ENCODE measurements around the gene SENP6.
A peak's percentile ranks its signal among the peaks of the same experiment; 100 is the strongest.

SENP6 gene

DNA sequence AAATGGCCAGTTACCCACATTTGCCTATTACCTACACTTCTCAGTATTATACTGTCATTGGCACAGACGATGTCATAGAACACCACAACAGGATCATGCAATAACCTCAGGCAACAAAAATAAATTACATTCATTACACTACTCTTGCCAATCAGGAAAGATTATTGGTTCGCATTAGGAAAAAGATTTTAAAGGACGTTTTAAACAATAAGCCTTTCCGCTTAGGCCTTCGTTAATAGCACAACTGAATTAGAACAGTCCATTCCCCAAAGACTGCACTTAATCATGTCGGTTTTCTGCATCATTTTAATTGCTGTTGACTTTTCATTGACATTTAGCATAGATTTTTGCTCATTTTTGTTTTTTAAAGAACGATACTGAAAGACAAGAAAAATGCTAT, 912 bp upstream of the SENP6 start (continued):
- TF ChIP-seq, protein P1, sequence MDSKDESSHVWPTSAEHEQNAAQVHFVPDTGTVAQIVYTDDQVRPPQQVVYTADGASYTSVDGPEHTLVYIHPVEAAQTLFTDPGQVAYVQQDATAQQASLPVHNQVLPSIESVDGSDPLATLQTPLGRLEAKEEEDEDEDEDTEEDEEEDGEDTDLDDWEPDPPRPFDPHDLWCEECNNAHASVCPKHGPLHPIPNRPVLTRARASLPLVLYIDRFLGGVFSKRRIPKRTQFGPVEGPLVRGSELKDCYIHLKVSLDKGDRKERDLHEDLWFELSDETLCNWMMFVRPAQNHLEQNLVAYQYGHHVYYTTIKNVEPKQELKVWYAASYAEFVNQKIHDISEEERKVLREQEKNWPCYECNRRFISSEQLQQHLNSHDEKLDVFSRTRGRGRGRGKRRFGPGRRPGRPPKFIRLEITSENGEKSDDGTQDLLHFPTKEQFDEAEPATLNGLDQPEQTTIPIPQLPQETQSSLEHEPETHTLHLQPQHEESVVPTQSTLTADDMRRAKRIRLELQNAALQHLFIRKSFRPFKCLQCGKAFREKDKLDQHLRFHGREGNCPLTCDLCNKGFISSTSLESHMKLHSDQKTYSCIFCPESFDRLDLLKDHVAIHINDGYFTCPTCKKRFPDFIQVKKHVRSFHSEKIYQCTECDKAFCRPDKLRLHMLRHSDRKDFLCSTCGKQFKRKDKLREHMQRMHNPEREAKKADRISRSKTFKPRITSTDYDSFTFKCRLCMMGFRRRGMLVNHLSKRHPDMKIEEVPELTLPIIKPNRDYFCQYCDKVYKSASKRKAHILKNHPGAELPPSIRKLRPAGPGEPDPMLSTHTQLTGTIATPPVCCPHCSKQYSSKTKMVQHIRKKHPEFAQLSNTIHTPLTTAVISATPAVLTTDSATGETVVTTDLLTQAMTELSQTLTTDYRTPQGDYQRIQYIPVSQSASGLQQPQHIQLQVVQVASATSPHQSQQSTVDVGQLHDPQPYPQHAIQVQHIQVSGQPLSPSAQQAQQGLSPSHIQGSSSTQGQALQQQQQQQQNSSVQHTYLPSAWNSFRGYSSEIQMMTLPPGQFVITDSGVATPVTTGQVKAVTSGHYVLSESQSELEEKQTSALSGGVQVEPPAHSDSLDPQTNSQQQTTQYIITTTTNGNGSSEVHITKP (tag by site-specific recombination; IDR thresholded peaks at IDR 0.05) = peak; percentile 68
- TF ChIP-seq ZNF211 (tag by site-specific recombination; IDR thresholded peaks at IDR 0.05; ENCODE audit: low read depth) = no peak
- TF ChIP-seq ZNF473 (tag by site-specific recombination; IDR thresholded peaks at IDR 0.05) = no peak
- TF ChIP-seq ZNF585B (tag by site-specific recombination; IDR thresholded peaks at IDR 0.05) = no peak
- TF ChIP-seq INSM2 (tag by site-specific recombination; IDR thresholded peaks at IDR 0.05) = no peak
- TF ChIP-seq ZFP37 (tag by site-specific recombination; IDR thresholded peaks at IDR 0.05) = no peak
- TF ChIP-seq ZNF513 (tag by site-specific recombination; IDR thresholded peaks at IDR 0.05) = no peak
- no peak for TF ChIP-seq ZBTB11 (tag by site-specific recombination; conservative IDR thresholded peaks at IDR 0.05; ENCODE audit: low read depth)
- TF ChIP-seq ZNF677 (tag by site-specific recombination; IDR thresholded peaks at IDR 0.05) = no peak
- TF ChIP-seq KLF16 (tag by site-specific recombination; IDR thresholded peaks at IDR 0.05) = no peak
- TF ChIP-seq ZNF549 (tag by site-specific recombination; IDR thresholded peaks at IDR 0.05) = no peak
- no peak for TF ChIP-seq ZIC2 (tag by site-specific recombination; IDR thresholded peaks at IDR 0.05)
- TF ChIP-seq ZNF214 (tag by site-specific recombination; IDR thresholded peaks at IDR 0.05; ENCODE audit: borderline replicate concordance) = no peak
- no peak for TF ChIP-seq PRDM1 (tag by site-specific recombination; IDR thresholded peaks at IDR 0.05)
- TF ChIP-seq ATF2 (tag by site-specific recombination; IDR thresholded peaks at IDR 0.05; ENCODE audit: low read depth) = peak; percentile 68
- peak; percentile 23; the same call in 1 of the 2 replicates for TF ChIP-seq ZNF2 (tag by site-specific recombination; IDR thresholded peaks at IDR 0.05)

Data from HEK293 (cell line).